Smooth muscle cell (in vitro differentiated cells): ENCODE measurements around the gene MLEC. TPM values are rescaled to one million over a fixed set of nuclear protein-coding genes. Genes with fewer than 3 reads are reported as not detected.

Experiments
- DNase-seq: peaks from one replicate; lab custom pipeline; 2025; ENCODE audit not compliant: unreplicated experiment; lab: John Stamatoyannopoulos, UW
- H2AFZ ChIP-seq: fragments of 200-600 bp; sonication (generic); 2 replicates; pipeline ENCODE4 v1.6.0; 2016; ENCODE audit warnings: antibody characterized with exemption, low read depth, mild to moderate bottlenecking
- H3F3A ChIP-seq: fragments of 200-600 bp; sonication (generic); 2 replicates; pipeline ENCODE4 v1.6.0; 2017; ENCODE audit warnings: antibody characterized with exemption, low read depth
- H3K27ac ChIP-seq: fragments of 200-600 bp; sonication (generic); 2 replicates; pipeline ENCODE4 v1.5.1; 2016; ENCODE audit warnings: low read depth, mild to moderate bottlenecking
- H3K27me3 ChIP-seq: fragments of 200-600 bp; sonication (generic); 2 replicates; pipeline ENCODE4 v1.6.1; 2016; ENCODE audit warnings: low read depth, mild to moderate bottlenecking
- H3K36me3 ChIP-seq: fragments of 200-600 bp; sonication (generic); 2 replicates; pipeline ENCODE4 v1.5.1; 2016; ENCODE audit warnings: low read depth
- H3K4me1 ChIP-seq: fragments of 200-600 bp; sonication (generic); 2 replicates; pipeline ENCODE4 v1.5.1; 2016; ENCODE audit warnings: low read depth
- H3K4me2 ChIP-seq: fragments of 200-600 bp; sonication (generic); 2 replicates; pipeline ENCODE4 v1.6.0; 2016; ENCODE audit warnings: mild to moderate bottlenecking
- H3K4me3 ChIP-seq: fragments of 200-600 bp; sonication (generic); 2 replicates; pipeline ENCODE4 v1.5.1; 2016; ENCODE audit warnings: mild to moderate bottlenecking
- H3K79me2 ChIP-seq: fragments of 200-600 bp; sonication (generic); 2 replicates; pipeline ENCODE4 v1.6.0; 2016; ENCODE audit warnings: low read depth, mild to moderate bottlenecking
- H3K9ac ChIP-seq: fragments of 200-600 bp; sonication (generic); 2 replicates; pipeline ENCODE4 v1.6.0; 2016; ENCODE audit warnings: low read depth
- H3K9me3 ChIP-seq: fragments of 200-600 bp; sonication (generic); replicated peaks from 2 replicates; pipeline ENCODE4 v1.5.1; 2016; ENCODE audit warnings: low read depth
- H4K20me1 ChIP-seq: fragments of 200-600 bp; sonication (generic); 2 replicates; pipeline ENCODE4 v1.6.0; 2016; ENCODE audit warnings: low read depth
- WGBS: methylation state at CpG from one replicate; pipeline ENCODE4 v1.1.7; 2016; ENCODE audit warnings: low lambda C conversion rate; 5-methylcytosine and 5-hydroxymethylcytosine counted together
- polyA plus RNA-seq: library from polyadenylated mRNA; unstranded; fragments of >200 nt; fragmentation: Nextera tagmentation; extraction: Ambion mirVana; gene quantifications from 2 replicates; pipeline ENCODE4 v1.2.1, GENCODE V29; 2016
- total RNA-seq: library from RNA; depleted of rRNA; stranded (reverse); fragments of >200 nt; gene quantifications from 2 replicates; pipeline ENCODE4 v1.2.3, GENCODE V29; 2014
- TF ChIP-seq, protein P1 (sequence below): fragments of 200-600 bp; sonication (generic); IDR thresholded peaks from 2 replicates; pipeline ENCODE4 v1.5.1; 2017; ENCODE audit warnings: borderline replicate concordance, mild to moderate bottlenecking, antibody characterized with exemption; ENCODE audit not compliant: insufficient read depth, poor library complexity, severe bottlenecking

Gene MLEC
- total and polyA plus RNA-seq, 2 experiments from 2014 or later, result 70.7 to 230 TPM

DNA sequence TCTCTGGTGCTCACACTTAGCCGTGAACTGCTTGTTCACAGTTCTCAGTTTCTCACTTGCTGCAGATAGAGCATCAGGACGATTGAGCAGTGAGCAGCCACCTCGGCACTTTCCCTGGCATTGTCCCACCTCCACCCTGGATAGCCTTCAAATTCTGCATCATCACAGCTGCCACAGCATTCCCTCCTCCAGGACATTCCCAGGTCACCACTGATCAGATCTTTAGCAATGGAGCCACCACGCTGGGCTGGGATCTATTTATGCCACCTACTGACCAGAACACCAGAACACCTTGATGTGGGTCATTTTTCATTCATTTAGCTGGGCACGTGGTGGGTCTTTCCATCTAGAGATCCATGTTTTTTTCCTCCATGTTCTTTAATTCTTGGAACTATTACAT, 62.3 kb downstream of the MLEC start:
- no peak for DNase-seq
- H3K9ac ChIP-seq, result no peak overlapping the region
- H3K79me2 ChIP-seq, result no peaks in the 10 kb centered on the region
- no peak overlapping the region for H3K4me2 ChIP-seq
- TF ChIP-seq, protein P1, sequence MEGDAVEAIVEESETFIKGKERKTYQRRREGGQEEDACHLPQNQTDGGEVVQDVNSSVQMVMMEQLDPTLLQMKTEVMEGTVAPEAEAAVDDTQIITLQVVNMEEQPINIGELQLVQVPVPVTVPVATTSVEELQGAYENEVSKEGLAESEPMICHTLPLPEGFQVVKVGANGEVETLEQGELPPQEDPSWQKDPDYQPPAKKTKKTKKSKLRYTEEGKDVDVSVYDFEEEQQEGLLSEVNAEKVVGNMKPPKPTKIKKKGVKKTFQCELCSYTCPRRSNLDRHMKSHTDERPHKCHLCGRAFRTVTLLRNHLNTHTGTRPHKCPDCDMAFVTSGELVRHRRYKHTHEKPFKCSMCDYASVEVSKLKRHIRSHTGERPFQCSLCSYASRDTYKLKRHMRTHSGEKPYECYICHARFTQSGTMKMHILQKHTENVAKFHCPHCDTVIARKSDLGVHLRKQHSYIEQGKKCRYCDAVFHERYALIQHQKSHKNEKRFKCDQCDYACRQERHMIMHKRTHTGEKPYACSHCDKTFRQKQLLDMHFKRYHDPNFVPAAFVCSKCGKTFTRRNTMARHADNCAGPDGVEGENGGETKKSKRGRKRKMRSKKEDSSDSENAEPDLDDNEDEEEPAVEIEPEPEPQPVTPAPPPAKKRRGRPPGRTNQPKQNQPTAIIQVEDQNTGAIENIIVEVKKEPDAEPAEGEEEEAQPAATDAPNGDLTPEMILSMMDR, result no peak
- H3K4me3 ChIP-seq, result no peak overlapping the region
- no peaks in the 10 kb centered on the region for H3K4me1 ChIP-seq
- WGBS, result 93% methylated on average over 5 of the region's 5 CpGs
- no peaks in the 10 kb centered on the region for H3F3A ChIP-seq
- H2AFZ ChIP-seq, result no peak overlapping the region
- H4K20me1 ChIP-seq, result no peaks in the 10 kb centered on the region
- no peaks in the 10 kb centered on the region for H3K36me3 ChIP-seq
- no peaks in the 10 kb centered on the region for H3K27me3 ChIP-seq
- no peaks in the 10 kb centered on the region for H3K9me3 ChIP-seq
- H3K27ac ChIP-seq, result no peak overlapping the region

DNA sequence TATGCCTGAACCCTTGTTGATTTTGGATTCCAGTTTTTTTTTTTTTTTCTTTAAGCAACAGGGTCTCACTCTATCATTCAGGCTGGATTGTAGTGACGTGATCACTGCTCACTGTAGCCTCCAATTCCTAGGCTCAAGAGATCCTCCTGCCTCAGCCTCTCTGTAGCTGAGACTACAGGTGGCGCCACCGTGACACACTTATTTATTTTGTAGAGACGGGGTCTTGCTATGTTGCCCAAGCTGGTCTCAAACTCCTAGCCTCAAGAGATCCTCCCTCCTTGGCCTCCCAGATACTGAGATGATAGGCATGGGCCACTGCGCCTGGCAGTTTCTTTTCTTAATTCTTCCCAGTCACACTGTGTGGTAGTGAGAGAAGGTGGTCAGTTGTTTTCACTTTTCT, 63.9 kb downstream of the MLEC start:
- Histone ChIP-seq H3K36me3 (no peaks in the 10 kb centered on the region), H3F3A (no peaks in the 10 kb centered on the region), H3K27ac (no peak overlapping the region), H3K27me3 (no peaks in the 10 kb centered on the region), H3K79me2 (no peaks in the 10 kb centered on the region), H4K20me1 (no peaks in the 10 kb centered on the region), H3K4me3 (no peak overlapping the region), H3K4me1 (no peaks in the 10 kb centered on the region), H2AFZ (no peak overlapping the region), H3K9me3 (no peaks in the 10 kb centered on the region), H3K9ac (no peak overlapping the region), H3K4me2 (no peak overlapping the region)
- no peak for DNase-seq
- 98% methylated on average over 5 of the region's 5 CpGs for WGBS
- TF ChIP-seq, protein P1, result no peak

DNA sequence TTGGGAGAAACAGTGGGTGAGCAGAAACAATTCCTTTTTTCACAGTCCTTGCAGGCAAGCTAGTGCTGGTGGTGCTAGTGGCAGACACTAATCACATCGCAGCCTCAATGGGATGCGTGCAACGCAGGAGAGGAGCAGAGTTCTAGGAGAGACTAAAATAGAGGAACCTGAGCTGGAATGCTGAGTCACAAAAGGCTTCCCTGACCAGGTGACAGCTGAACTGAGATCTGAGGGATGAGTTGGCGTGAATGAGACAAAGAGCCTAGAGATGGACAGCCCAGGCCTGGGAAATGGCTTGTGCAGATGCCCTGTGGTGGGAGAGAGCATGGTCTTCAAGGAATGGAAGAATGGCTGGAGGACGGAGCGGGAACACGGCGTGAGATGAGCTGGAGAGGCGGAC, 64.4 kb downstream of the MLEC start:
- WGBS, result 95% methylated on average over 9 of the region's 9 CpGs
- H4K20me1 ChIP-seq, result no peaks in the 10 kb centered on the region
- no peaks in the 10 kb centered on the region for H3F3A ChIP-seq
- H3K79me2 ChIP-seq, result no peaks in the 10 kb centered on the region
- H3K4me1 ChIP-seq, result no peaks in the 10 kb centered on the region
- no peak for DNase-seq
- no peaks in the 10 kb centered on the region for H3K27me3 ChIP-seq
- H3K4me3 ChIP-seq, result no peak overlapping the region
- no peak overlapping the region for H3K9ac ChIP-seq
- no peaks in the 10 kb centered on the region for H3K9me3 ChIP-seq
- H3K36me3 ChIP-seq, result no peaks in the 10 kb centered on the region
- TF ChIP-seq, protein P1, result no peak
- H3K27ac ChIP-seq, result no peak overlapping the region
- no peak overlapping the region for H3K4me2 ChIP-seq
- H2AFZ ChIP-seq, result no peak overlapping the region

Other genes starting within 250 kb of the MLEC start
- gene COX6A1, start 249.0 kb upstream of the MLEC start, total RNA-seq, result 597 and 788 TPM in 2 replicates
- gene COX6A1, start 249.0 kb upstream of the MLEC start, polyA plus RNA-seq, result 949 and 1,088 TPM in 2 replicates
- gene TRIAP1, start 240.8 kb upstream of the MLEC start, total RNA-seq, result 47.1 and 54.8 TPM in 2 replicates
- 67.0 and 70.6 TPM in 2 replicates for gene TRIAP1, start 240.8 kb upstream of the MLEC start, polyA plus RNA-seq
- 13.4 and 22.2 TPM in 2 replicates for gene GATC, start 240.7 kb upstream of the MLEC start, total RNA-seq
- gene GATC, start 240.7 kb upstream of the MLEC start, polyA plus RNA-seq, result 9.8 and 10.3 TPM in 2 replicates
- 133 and 148 TPM in 2 replicates for gene SRSF9, start 217.4 kb upstream of the MLEC start, total RNA-seq
- gene SRSF9, start 217.4 kb upstream of the MLEC start, polyA plus RNA-seq, result 264 and 289 TPM in 2 replicates
- gene DYNLL1, start 191.0 kb upstream of the MLEC start, total RNA-seq, result 403 and 502 TPM in 2 replicates
- gene DYNLL1, start 191.0 kb upstream of the MLEC start, polyA plus RNA-seq, result 497 and 616 TPM in 2 replicates
- gene COQ5, start 158.0 kb upstream of the MLEC start, total RNA-seq, result 32.5 and 34.7 TPM in 2 replicates
- 39.9 and 46.9 TPM in 2 replicates for gene COQ5, start 158.0 kb upstream of the MLEC start, polyA plus RNA-seq
- 49.0 and 63.2 TPM in 2 replicates for gene RNF10, start 152.8 kb upstream of the MLEC start, total RNA-seq
- gene RNF10, start 152.8 kb upstream of the MLEC start, polyA plus RNA-seq, result 115 and 134 TPM in 2 replicates
- gene POP5, start 105.7 kb upstream of the MLEC start, total RNA-seq, result 21.8 and 25.8 TPM in 2 replicates
- 40.4 and 57.5 TPM in 2 replicates for gene POP5, start 105.7 kb upstream of the MLEC start, polyA plus RNA-seq
- not detected in 2 replicates for gene CABP1, start 46.5 kb upstream of the MLEC start, total RNA-seq
- 0.50 TPM in 1 of 2 replicates, not detected in the other for gene CABP1, start 46.5 kb upstream of the MLEC start, polyA plus RNA-seq
- 18.9 and 20.2 TPM in 2 replicates for gene UNC119B, start 23.3 kb downstream of the MLEC start, total RNA-seq
- gene UNC119B, start 23.3 kb downstream of the MLEC start, polyA plus RNA-seq, result 9.8 and 13.1 TPM in 2 replicates
- 3.7 and 6.0 TPM in 2 replicates for gene ACADS, start 38.7 kb downstream of the MLEC start, total RNA-seq
- gene ACADS, start 38.7 kb downstream of the MLEC start, polyA plus RNA-seq, result 14.0 and 14.3 TPM in 2 replicates
- gene SPPL3, start 217.2 kb downstream of the MLEC start, total RNA-seq, result 14.7 and 27.0 TPM in 2 replicates
- gene SPPL3, start 217.2 kb downstream of the MLEC start, polyA plus RNA-seq, result 22.5 and 41.1 TPM in 2 replicates